ENCODE data around the gene CPED1.

- no peak for TF ChIP-seq CTCF (conservative IDR thresholded peaks at IDR 0.05; ENCODE audit: low read depth in 2 of 2)
- no peak for TF ChIP-seq POLR2AphosphoS5 (IDR thresholded peaks at IDR 0.05; ENCODE audit: low read depth)
- TF ChIP-seq REST (IDR thresholded peaks at IDR 0.05; ENCODE audit: unreplicated experiment) = no peak
- no peak for TF ChIP-seq EZH2phosphoT487 (IDR thresholded peaks at IDR 0.05; ENCODE audit: unreplicated experiment)
- no peak for TF ChIP-seq CREB1 (CRISPR knock-in tag; IDR thresholded peaks at IDR 0.05; ENCODE audit: low read depth)
- TF ChIP-seq JUNB (IDR thresholded peaks at IDR 0.05; ENCODE audit: unreplicated experiment) = no peak
- TF ChIP-seq NANOG (IDR thresholded peaks at IDR 0.05; ENCODE audit: borderline replicate concordance) = no peak
- no peak for TF ChIP-seq EZH2 (IDR thresholded peaks at IDR 0.05; ENCODE audit: low read depth, unreplicated experiment)
Observed at GRCh38 chr7:121298831-121299239, 310.3 kb downstream of the CPED1 start.

Measured in GM23338 (cell line).